NCI-H2029 (cell line): ENCODE results near the gene ACBD6.

ENCODE experiments used
- DNase-seq: peaks from one replicate; lab custom pipeline; 2025; lab: John Stamatoyannopoulos, UW

The ACBD6 gene

DNA sequence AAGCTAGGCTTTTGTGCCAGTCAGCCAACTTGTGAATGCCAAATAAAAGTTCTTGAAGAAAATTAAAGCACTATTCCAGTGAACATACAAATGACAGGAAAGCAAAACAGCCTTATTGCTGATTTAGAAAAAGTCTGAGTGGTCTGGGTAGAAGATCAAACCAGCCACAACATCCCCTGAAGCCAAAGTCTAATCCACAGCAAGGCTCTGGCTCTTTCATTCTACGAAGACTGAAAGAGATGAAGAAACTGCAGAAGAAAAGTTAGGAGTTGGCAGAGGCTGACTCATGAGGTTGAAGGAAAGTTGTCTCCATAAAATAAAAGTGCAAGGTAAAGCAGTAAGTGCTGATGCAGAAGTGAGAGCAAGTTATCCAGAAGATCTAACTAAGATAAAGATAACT lies 206.4 kb downstream of the ACBD6 start:
- no peak for DNase-seq

- DNase-seq: no peak
Measured at GRCh38 chr1:180294711-180295110, 207.7 kb downstream of the ACBD6 start.

- DNase-seq: no peak
Measured at GRCh38 chr1:180291004-180291403, 211.4 kb downstream of the ACBD6 start.

DNA sequence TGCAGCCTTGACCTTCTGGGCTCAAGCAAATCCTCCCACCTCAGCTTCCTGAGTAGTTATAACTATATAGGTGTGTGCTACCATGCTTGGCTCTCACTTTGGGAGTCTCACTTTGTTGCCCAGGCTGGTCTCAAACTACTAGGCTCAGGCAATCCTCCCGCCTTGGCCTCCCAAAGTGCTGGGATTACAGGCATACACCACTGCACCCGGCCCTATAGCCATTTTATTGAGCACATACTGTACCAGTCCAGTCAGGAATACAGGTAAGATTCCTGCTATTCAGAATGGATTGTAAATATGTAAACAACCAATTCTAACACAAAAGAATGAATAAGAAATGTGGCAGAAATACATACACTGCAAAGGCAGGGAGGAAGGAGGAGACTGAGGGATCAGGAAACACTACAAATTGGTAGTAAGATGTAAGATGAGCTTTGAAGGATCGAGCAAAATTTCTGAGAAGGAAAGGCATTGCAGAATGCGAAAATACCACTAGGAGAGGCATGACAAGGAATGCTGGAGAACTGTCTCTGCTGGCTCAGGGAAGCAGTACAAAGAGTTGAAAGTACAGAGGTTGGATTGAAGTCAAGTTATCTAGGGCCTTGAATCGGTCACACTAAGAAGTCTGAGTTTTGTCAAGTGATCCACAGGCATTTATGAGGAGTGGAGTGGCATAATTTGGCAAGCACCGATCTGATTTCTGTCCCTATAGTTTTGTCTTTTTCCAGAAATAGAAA lies 211.9 kb downstream of the ACBD6 start:
- DNase-seq: no peak

GRCh38 chr1:180288940-180289339 lies 213.4 kb downstream of the ACBD6 start:
- no peak for DNase-seq

DNA sequence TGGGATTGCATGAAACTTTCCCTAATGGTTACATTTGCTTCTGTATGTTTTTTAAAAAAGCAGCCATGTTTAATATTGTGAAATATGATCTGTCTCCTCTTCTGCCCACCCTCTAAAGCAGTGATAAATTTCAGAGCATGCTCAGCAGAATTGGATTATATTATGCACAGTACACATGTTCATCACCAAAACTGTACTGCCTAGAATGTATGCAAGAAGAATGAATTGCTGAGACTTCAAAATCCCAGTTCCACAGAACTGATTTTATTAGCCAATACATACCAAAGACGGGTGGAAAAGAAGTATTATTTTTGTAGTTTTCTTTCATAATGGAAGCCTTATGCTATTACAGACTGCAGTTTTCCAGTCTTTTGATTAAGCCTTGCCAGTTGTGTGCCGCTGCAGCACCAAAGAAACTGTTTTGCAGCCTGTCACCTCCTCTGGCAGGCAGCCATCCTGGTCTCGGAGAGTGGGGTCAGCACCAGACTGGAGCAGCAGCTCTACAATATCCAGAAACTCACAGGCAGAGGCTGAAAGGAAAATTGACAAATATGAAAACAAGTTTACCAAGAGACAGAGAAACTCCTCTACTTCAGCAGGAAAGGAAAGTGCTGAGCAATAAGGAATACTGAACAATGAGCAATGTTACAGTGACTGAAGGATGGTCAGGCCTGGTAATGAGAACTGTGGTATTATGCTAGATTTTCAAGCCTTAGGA lies 214.2 kb downstream of the ACBD6 start:
- DNase-seq: no peak

GRCh38 chr1:180286417-180286816 lies 216.0 kb downstream of the ACBD6 start:
- DNase-seq: no peak

GRCh38 chr1:180283098-180283497 lies 219.3 kb downstream of the ACBD6 start:
- DNase-seq: no peak

GRCh38 chr1:180282401-180283044 lies 219.9 kb downstream of the ACBD6 start:
- DNase-seq: no peak

DNA sequence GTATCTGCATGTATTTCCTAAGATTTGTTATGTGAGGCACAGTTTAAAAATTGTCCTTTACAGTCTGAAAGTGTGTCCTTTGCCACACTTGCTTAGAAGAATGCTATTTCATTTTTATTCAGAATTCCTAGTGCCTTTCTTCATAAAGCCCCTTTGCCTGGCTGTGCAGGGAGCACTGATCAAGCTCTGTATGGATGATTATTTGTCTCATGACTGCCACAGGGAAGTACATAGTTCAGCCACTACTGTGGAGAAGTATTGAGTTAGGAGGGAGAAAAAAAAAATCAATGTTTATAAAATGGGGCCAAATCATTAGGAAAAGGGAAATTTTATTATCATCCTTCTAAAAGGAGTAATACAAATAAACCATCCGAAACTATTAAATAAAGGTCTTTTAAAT lies 220.9 kb downstream of the ACBD6 start:
- no peak for DNase-seq

GRCh38 chr1:180280617-180281016 lies 221.8 kb downstream of the ACBD6 start:
- DNase-seq: no peak

DNA sequence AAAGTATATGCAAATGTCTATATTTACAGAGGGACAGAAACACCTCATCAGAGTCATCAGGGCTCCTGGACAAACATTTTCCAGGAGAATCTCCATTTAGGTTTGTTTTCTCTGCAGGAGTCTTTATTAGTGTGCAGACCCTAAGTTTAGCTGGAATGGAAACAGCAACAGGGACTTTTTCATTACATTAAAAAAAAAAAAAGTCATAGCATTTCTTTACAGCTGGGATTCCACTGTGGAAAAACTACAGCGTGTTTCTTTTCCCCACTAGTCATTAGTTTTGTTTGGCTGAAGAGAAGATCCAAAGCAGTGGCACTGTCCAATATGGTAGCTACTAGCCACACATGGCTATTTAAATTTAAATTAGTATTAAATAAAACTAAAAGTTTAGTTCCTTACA lies 222.7 kb downstream of the ACBD6 start:
- DNase-seq: no peak

DNA sequence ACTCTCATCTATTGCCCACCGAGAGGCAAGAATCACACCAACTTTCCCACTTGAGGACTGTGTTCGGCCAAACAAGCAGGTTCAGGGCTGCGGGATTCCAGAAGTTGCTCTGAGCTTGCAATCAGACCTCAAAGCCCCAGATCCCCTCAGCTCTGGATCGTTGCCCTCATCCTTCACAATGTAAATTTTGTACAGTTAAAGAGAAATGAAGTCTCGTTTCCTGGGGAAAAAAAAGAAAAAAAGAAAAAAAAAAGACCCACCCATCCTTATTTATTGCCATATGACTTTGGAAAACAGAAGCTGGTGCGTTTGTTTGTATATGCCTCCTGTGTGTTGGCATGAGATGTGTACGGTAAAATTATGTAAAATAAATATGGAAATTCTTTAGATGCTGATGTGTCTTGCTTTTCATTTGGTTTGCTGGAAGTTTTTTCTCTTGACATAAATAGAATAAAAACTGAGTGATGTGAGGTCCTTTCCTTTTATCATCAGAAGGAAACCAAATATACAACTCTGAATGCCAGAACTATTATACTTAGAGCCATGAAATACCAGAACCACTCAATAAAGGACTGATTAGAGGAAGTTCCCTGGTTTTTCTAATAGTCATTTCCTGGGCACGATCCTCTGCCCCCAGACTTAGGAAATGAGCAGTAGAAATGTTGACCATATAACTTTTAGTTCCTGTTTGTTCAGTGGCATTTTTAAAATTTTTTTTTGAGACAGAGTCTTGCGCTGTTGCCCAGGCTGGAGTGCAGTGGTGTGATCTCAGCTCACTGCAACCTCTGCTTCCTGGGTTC lies 223.6 kb downstream of the ACBD6 start:
- no peak for DNase-seq

- DNase-seq: no peak
Measured at GRCh38 chr1:180278194-180278515, 224.2 kb downstream of the ACBD6 start.

GRCh38 chr1:180277476-180278193 lies 224.7 kb downstream of the ACBD6 start:
- DNase-seq: no peak

DNA sequence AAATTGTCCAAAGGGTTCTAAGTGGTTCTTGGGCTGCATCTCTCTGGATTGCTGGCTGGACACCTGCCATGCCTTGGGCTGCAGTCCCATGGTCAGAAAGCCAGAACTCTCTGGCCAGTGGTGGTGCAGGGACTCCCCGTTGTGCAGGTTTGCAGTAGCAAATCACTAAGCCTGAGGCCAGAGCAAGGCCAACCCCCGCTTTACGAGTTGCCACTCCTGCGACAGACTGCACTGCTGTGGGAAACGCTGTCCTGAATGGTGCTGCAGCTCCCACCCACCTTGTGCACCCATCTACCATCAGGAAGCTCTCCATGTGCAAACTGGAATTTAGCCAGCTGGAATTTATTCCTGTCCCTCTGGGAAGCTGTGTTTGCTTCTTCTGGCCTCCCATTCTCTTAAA lies 226.7 kb downstream of the ACBD6 start:
- DNase-seq: no peak

- DNase-seq: no peak
Measured at GRCh38 chr1:180274221-180274620, 228.2 kb downstream of the ACBD6 start.

- DNase-seq: no peak
Measured at GRCh38 chr1:180273066-180273465, 229.3 kb downstream of the ACBD6 start.

GRCh38 chr1:180272395-180272794 lies 230.0 kb downstream of the ACBD6 start:
- DNase-seq: no peak

DNA sequence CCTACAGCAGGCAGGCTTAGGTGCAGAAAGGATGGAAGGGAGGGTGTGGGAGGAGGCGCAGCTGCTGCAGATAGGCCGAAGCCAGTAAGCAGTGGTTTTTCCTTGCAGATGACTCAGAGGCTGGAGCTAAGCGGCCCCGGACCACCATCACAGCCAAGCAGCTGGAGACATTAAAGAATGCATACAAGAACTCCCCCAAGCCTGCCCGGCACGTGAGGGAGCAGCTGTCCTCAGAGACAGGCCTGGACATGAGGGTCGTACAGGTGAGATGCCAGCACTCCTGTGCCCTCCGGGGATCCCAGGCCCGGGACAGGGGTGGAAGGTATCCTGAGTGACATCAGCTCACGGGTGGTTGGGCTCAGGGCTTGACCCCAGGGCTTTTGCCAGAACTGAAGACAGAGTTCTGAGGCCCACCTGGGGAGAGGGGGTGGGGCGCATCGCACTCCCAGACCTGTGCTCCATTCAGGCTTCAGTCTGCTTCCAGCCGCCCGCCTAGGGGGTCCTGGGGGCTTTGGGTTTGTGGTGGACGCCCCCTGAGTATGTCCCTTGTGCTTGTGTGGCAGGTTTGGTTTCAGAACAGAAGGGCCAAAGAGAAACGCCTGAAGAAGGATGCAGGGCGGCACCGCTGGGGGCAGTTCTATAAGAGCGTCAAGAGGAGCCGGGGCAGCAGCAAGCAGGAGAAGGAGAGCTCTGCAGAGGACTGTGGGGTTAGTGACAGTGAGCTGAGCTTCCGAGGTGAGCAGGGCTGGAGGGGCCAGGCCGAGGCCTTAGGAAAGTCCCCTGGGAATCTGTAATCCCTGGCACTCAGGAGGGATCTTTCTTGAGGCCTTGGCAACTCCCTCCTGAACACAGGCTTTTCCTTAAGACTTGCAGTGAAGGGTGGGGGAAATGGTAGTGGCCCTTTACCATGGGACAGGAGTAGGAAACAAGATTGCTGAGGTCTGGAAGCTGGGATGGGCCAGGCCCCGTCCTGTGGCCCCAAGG lies 230.8 kb downstream of the ACBD6 start:
- no peak for DNase-seq
